HepG2 (cell line): ENCODE results near the gene DDX23. TPM values are rescaled to one million over a fixed set of nuclear protein-coding genes. Genes with fewer than 3 reads are reported as not detected.

Source experiments
- ASH2L ChIP-seq: fragments of 300-600, 200-600 bp; sonication (generic); IDR thresholded peaks from 2 replicates; pipeline ENCODE4 v1.7.0; 2017; ENCODE audit warnings: low read depth, mild to moderate bottlenecking, moderate library complexity, mixed read lengths, low read length; ENCODE audit not compliant: insufficient read length
- BHLHE40 ChIP-seq: IDR thresholded peaks from 2 replicates; pipeline ENCODE4 v1.6.1; 2011; ENCODE audit warnings: low read length, improper control_type of control experiment
- HDAC2 ChIP-seq: sonication (generic); formaldehyde crosslinking; IDR thresholded peaks from 2 replicates; pipeline ENCODE4 v1.4.0; 2020; ENCODE audit warnings: missing genetic modification reagents
- IKZF5 ChIP-seq: IDR thresholded peaks from 2 replicates; pipeline ENCODE4 v1.6.1; 2018; ENCODE audit warnings: missing genetic modification reagents, mild to moderate bottlenecking, missing compliant biosample characterization
- MZF1 ChIP-seq: sonication (generic); formaldehyde crosslinking; IDR thresholded peaks from 2 replicates; pipeline ENCODE4 v1.8.1; 2023; ENCODE audit warnings: mild to moderate bottlenecking, missing genetic modification reagents, borderline replicate concordance
- NAIF1 ChIP-seq: sonication (generic); formaldehyde crosslinking; IDR thresholded peaks from 2 replicates; pipeline ENCODE4 v1.5.0; 2020; ENCODE audit warnings: mild to moderate bottlenecking, missing genetic modification reagents, borderline replicate concordance
- NFIB ChIP-seq: sonication (generic); formaldehyde crosslinking; IDR thresholded peaks from 2 replicates; pipeline ENCODE4 v1.9.0; 2021; ENCODE audit warnings: missing genetic modification reagents, mild to moderate bottlenecking, borderline replicate concordance
- POGZ ChIP-seq: sonication (generic); formaldehyde crosslinking; IDR thresholded peaks from 2 replicates; pipeline ENCODE4 v1.4.0; 2020; ENCODE audit warnings: mild to moderate bottlenecking, missing genetic modification reagents
- REPIN1 ChIP-seq: sonication (generic); formaldehyde crosslinking; IDR thresholded peaks from 2 replicates; pipeline ENCODE4 v1.8.0; 2022; ENCODE audit warnings: missing genetic modification reagents, low read depth, mild to moderate bottlenecking, borderline replicate concordance
- SMARCC2 ChIP-seq: fragments of 450-650 bp; IDR thresholded peaks from 2 replicates; pipeline ENCODE4 v1.6.1; 2017; ENCODE audit warnings: antibody characterized with exemption, mild to moderate bottlenecking
- SRF ChIP-seq: IDR thresholded peaks from 2 replicates; pipeline ENCODE4 v1.6.1; 2011; ENCODE audit warnings: mild to moderate bottlenecking, low read depth, low read length, moderate library complexity
- SRSF1 ChIP-seq: fragments of 200-400 bp; formaldehyde crosslinking; optimal IDR thresholded peaks from 2 replicates; pipeline ENCODE3; 2017; ENCODE audit warnings: mild to moderate bottlenecking, low read depth, low read length, moderate library complexity
- TEAD3 ChIP-seq: optimal IDR thresholded peaks from 2 replicates; pipeline ENCODE3; 2016; ENCODE audit warnings: borderline replicate concordance
- ZBTB7B ChIP-seq: sonication (generic); formaldehyde crosslinking; IDR thresholded peaks from 2 replicates; pipeline ENCODE4 v1.4.0; 2020; ENCODE audit warnings: missing genetic modification reagents
- ZFP36L2 ChIP-seq: sonication (generic); formaldehyde crosslinking; IDR thresholded peaks from 2 replicates; pipeline ENCODE4 v1.4.0; 2020; ENCODE audit warnings: missing genetic modification reagents
- ZNF33B ChIP-seq: sonication (generic); formaldehyde crosslinking; IDR thresholded peaks from 2 replicates; pipeline ENCODE4 v1.5.1; 2020; ENCODE audit warnings: mild to moderate bottlenecking, missing genetic modification reagents
- ZNF430 ChIP-seq: sonication (generic); formaldehyde crosslinking; IDR thresholded peaks from 2 replicates; pipeline ENCODE4 v1.9.0; 2021; ENCODE audit warnings: mild to moderate bottlenecking, missing genetic modification reagents
- polyA plus RNA-seq, 8 experiments: library from polyadenylated mRNA; depleted of rRNA in 3 of 8; stranded (reverse) in 7 of 8; unstranded in 1 of 8; fragments of >200 nt; fragmentation: Illumina TruSeq in 4 of 8; extraction: Trizol in 4 of 8; gene quantifications; 2 replicates each; pipeline versions ENCODE4 v1.2.1 to v1.2.3, GENCODE V29; 2011 to 2016; ENCODE audit warnings: low read depth in 4 of 8, missing spikeins in 1 of 8, mixed read lengths in 1 of 8; ENCODE audit not compliant: insufficient read depth in 1 of 8
- total RNA-seq, 5 experiments: library from RNA; depleted of rRNA; stranded (reverse); fragments of >200 nt; fragmentation: Illumina TruSeq; extraction: Trizol; gene quantifications; 2 replicates each; pipeline ENCODE4 v1.2.3, GENCODE V29; 2016; ENCODE audit warnings: low read depth in 1 of 5
- TF ChIP-seq, protein P1 (sequence below): sonication (generic); formaldehyde crosslinking; IDR thresholded peaks from 2 replicates; pipeline ENCODE4 v1.4.0; 2020; ENCODE audit warnings: mild to moderate bottlenecking, missing genetic modification reagents, borderline replicate concordance
- TF ChIP-seq, protein P2 (sequence below): IDR thresholded peaks from 2 replicates; pipeline ENCODE4 v1.6.1; 2018; ENCODE audit warnings: missing genetic modification reagents
- TF ChIP-seq, protein P3 (sequence below), 2 experiments: sonication (generic) in 1 of 2; formaldehyde crosslinking in 1 of 2; IDR thresholded peaks; 2 replicates each; pipeline versions ENCODE4 v1.5.1 to v1.6.1; 2011 to 2020; ENCODE audit warnings: borderline replicate concordance in 1 of 2, low read depth in 1 of 2, low read length in 1 of 2, mild to moderate bottlenecking in 1 of 2, missing genetic modification reagents in 1 of 2, moderate library complexity in 1 of 2

The DDX23 gene
- total and polyA plus RNA-seq, 2 of the 13 experiments (the other 11 are each of a cell fraction or from before 2014, with no cell fraction given): 35.7 to 90.0 TPM

- TF ChIP-seq, protein P1, sequence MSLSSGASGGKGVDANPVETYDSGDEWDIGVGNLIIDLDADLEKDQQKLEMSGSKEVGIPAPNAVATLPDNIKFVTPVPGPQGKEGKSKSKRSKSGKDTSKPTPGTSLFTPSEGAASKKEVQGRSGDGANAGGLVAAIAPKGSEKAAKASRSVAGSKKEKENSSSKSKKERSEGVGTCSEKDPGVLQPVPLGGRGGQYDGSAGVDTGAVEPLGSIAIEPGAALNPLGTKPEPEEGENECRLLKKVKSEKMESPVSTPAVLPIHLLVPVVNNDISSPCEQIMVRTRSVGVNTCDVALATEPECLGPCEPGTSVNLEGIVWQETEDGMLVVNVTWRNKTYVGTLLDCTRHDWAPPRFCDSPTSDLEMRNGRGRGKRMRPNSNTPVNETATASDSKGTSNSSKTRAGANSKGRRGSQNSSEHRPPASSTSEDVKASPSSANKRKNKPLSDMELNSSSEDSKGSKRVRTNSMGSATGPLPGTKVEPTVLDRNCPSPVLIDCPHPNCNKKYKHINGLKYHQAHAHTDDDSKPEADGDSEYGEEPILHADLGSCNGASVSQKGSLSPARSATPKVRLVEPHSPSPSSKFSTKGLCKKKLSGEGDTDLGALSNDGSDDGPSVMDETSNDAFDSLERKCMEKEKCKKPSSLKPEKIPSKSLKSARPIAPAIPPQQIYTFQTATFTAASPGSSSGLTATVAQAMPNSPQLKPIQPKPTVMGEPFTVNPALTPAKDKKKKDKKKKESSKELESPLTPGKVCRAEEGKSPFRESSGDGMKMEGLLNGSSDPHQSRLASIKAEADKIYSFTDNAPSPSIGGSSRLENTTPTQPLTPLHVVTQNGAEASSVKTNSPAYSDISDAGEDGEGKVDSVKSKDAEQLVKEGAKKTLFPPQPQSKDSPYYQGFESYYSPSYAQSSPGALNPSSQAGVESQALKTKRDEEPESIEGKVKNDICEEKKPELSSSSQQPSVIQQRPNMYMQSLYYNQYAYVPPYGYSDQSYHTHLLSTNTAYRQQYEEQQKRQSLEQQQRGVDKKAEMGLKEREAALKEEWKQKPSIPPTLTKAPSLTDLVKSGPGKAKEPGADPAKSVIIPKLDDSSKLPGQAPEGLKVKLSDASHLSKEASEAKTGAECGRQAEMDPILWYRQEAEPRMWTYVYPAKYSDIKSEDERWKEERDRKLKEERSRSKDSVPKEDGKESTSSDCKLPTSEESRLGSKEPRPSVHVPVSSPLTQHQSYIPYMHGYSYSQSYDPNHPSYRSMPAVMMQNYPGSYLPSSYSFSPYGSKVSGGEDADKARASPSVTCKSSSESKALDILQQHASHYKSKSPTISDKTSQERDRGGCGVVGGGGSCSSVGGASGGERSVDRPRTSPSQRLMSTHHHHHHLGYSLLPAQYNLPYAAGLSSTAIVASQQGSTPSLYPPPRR (CRISPR knock-in tag): no peak
- TF ChIP-seq ZNF33B (no peak), REPIN1 (peak; percentile 59; the same call in 1 of the 2 replicates), NAIF1 (CRISPR knock-in tag) (no peak; the same call in 1 of the 2 replicates), IKZF5 (peak; percentile 28; the same call in 1 of the 2 replicates), HDAC2 (CRISPR knock-in tag) (peak; percentile 30), SRSF1 (no peak), POGZ (peak; percentile 70; the same call in 1 of the 2 replicates), ZFP36L2 (CRISPR knock-in tag) (no peak), SMARCC2 (no peak), ASH2L (no peak), ZNF430 (CRISPR knock-in tag) (no peak), NFIB (CRISPR knock-in tag) (no peak), SRF (no peak), BHLHE40 (no peak), TEAD3 (CRISPR knock-in tag) (peak; percentile 54), ZBTB7B (peak; percentile 64), MZF1 (CRISPR knock-in tag) (no peak)
- TF ChIP-seq, protein P2, sequence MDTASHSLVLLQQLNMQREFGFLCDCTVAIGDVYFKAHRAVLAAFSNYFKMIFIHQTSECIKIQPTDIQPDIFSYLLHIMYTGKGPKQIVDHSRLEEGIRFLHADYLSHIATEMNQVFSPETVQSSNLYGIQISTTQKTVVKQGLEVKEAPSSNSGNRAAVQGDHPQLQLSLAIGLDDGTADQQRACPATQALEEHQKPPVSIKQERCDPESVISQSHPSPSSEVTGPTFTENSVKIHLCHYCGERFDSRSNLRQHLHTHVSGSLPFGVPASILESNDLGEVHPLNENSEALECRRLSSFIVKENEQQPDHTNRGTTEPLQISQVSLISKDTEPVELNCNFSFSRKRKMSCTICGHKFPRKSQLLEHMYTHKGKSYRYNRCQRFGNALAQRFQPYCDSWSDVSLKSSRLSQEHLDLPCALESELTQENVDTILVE (CRISPR knock-in tag): no peak
- TF ChIP-seq, protein P3, sequence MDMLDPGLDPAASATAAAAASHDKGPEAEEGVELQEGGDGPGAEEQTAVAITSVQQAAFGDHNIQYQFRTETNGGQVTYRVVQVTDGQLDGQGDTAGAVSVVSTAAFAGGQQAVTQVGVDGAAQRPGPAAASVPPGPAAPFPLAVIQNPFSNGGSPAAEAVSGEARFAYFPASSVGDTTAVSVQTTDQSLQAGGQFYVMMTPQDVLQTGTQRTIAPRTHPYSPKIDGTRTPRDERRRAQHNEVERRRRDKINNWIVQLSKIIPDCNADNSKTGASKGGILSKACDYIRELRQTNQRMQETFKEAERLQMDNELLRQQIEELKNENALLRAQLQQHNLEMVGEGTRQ (IDR thresholded peaks at IDR 0.05; ENCODE audit: low read depth, low read length): no peak
- TF ChIP-seq, protein P3 (CRISPR knock-in tag; IDR thresholded peaks at IDR 0.05; ENCODE audit: borderline replicate concordance): no peak
These were observed 37.5 kb downstream of the DDX23 start (continued) for GRCh38 chr12:48814262-48815125.
